GM18519 (cell line): Measurements from ENCODE around the gene ST3GAL5.
"Not testable (repeated sequence)": the region's sequence is repeated elsewhere in the genome, so short reads cannot be mapped to it uniquely, and the experiment has no call there.

Experiments used
- ATAC-seq: cut with Tn5 transposase; IDR thresholded peaks from one replicate; pipeline ENCODE4 v1.9.1; 2021; ENCODE audit warnings: mild to moderate bottlenecking, moderate library complexity; ENCODE audit not compliant: unreplicated experiment, low FRiP score

Gene ST3GAL5

DNA sequence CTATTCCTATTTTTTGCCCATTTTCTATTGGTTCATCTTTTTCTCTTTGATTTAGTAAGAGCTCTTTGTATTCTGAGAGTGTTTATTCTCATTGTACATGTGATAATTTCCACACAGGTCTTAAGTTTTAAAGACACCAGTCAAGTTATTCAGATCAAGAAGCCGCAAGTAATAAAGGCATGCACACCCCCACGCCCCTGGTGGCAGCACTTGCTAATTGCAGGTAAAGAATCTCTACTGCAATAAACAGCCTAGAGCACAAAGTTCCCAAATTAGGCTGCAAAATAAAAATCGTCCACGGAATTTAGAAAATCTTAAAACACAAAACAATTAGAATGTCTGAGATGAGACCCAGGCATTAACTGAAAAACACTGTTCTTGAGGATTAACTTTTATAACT is 45.2 kb downstream of the ST3GAL5 start:
- ATAC-seq = no peak

GRCh38 chr2:85840091-85840490 is 48.7 kb downstream of the ST3GAL5 start:
- no peak for ATAC-seq

- no peak for ATAC-seq
These were observed 49.3 kb downstream of the ST3GAL5 start for GRCh38 chr2:85839461-85839860.

- ATAC-seq = no peak
These were observed 50.1 kb downstream of the ST3GAL5 start for GRCh38 chr2:85838641-85839040.

- ATAC-seq = no peak
These were observed 50.6 kb downstream of the ST3GAL5 start for GRCh38 chr2:85838181-85838580.

DNA sequence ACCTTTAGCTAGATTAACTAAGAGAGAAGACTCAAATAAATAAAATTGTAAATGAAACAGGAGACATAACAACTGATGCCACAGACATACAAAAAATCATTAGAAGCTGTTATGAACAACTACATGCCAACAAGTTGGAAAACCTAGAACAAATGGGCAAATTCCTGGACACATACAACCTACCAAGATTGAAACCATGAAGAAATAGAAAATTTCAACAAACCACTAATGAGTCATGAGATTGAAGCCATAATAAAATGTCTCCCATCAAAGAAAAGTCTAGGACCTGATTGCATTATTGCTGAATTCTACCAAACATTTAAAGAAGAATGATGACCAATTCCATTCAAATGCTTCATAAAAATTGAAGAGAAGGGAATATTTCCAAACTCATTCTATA is 54.3 kb downstream of the ST3GAL5 start:
- no peak for ATAC-seq

DNA sequence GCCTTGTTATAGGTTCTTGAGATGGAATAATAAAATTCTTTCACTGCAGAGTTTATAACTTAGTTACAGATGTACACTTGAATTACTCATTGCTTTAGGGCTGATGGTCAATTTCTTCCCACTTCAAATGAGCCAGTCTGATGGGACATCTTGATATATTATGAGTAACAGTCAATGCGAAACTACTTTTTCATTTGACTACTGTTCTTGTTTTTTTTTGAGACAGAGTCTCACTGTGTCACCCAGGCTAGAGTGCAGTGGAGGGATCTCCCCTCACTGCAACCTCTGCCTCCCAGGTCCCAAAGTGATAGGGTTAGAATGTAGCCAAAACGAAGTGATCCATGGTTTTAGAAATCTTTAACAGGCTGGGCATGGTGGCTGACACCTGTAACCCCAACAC is 57.1 kb downstream of the ST3GAL5 start:
- ATAC-seq = no peak

DNA sequence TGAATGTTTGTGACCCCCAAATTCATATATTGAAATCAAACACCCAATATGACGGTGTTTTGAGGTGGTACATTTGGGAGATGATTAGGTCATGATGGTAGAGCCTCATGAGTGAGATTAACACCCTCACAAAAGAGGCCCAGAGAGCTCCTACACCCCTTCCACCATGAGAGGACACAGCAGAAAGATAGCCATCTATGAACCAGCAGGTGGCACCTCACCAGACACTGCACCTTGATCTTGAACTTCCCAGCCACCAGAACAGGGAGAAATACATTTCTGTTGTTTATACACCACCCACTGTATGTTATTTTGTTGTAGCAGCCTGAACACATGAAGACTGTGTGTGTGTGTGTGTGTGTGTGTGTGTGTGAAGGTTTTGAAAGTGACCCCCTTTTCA is 58.1 kb downstream of the ST3GAL5 start:
- no peak for ATAC-seq

DNA sequence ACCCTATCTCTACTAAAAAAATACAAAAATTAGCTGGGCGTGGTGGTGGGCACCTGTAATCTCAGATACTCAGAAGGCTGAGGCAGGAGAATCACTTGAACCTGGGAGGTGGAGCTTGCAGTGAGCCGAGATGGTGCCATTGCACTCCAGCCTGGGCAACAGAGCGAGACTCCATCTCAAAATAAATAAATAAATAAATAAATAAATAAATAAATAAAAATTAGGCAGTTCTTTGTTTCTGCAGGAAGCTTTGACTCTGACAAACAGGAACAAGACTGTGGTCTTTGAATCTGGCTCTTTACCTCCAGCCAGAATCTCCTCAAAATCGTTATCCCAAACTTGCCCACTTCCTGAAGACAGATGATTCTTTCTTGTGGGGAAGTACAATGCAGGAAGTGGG is 59.4 kb downstream of the ST3GAL5 start:
- not testable (repeated sequence) for ATAC-seq

GRCh38 chr2:85828725-85829124 is 60.1 kb downstream of the ST3GAL5 start:
- ATAC-seq = no peak

GRCh38 chr2:85827879-85828569 is 60.8 kb downstream of the ST3GAL5 start:
- ATAC-seq = no peak

GRCh38 chr2:85826990-85827878 is 61.6 kb downstream of the ST3GAL5 start:
- ATAC-seq = no peak

DNA sequence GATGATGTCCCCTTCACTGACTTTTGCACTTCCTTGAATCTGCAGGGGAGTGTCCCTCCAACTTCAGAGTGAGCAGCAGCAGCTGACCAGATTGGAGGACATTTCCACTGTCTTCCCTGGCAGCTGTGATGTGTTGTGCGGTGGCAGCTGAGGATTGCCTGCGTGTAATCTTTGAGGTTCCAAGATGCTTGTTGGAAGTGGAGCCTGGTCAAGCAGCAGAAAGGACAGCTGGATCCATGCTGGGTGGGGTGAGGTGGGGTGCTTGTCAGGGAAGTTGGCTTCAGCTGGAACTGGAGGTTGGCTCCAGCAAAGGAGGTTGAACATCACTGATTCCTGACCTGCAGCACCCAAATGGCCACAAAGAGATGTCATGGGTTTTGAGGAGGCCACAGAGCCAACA is 64.8 kb downstream of the ST3GAL5 start:
- no peak for ATAC-seq

- no peak for ATAC-seq
These were observed 66.0 kb downstream of the ST3GAL5 start for GRCh38 chr2:85822766-85823165.

DNA sequence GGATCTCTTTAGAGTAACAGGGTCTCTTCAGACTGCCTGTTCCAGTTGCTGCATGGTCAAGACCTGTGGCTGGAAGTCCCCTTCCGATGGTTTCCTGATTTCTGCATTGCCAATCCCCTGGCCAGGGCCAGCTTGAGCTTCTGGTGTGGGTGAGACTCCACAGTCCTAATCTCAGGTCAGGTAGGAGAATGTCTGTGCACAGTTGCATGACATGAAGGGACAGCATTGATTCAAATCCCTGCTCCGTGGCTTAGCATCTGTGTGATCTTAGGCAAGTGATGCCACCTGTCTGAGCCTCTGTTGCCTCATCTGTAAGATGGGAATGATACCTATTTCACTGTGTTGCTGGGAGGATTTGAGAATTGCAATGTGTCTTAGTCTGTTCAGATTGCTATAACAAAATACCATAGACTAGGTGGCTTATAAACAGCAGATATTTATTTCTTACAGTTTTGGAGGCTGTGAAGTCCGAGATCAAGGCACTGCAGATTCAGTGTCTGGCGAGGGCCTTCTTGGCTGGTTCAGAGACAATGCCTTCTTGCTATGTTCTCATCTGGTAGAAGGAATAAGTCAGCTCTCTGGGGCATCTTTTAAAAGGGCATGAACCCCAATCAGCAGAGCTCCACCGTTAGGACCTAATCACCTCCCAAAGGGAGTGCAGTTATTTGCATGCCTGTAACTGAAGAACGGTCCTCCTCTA is 68.8 kb downstream of the ST3GAL5 start:
- no peak for ATAC-seq

- ATAC-seq = no peak
These were observed 73.8 kb downstream of the ST3GAL5 start for GRCh38 chr2:85814802-85815550.

GRCh38 chr2:85813982-85814801 is 74.6 kb downstream of the ST3GAL5 start:
- ATAC-seq = no peak

DNA sequence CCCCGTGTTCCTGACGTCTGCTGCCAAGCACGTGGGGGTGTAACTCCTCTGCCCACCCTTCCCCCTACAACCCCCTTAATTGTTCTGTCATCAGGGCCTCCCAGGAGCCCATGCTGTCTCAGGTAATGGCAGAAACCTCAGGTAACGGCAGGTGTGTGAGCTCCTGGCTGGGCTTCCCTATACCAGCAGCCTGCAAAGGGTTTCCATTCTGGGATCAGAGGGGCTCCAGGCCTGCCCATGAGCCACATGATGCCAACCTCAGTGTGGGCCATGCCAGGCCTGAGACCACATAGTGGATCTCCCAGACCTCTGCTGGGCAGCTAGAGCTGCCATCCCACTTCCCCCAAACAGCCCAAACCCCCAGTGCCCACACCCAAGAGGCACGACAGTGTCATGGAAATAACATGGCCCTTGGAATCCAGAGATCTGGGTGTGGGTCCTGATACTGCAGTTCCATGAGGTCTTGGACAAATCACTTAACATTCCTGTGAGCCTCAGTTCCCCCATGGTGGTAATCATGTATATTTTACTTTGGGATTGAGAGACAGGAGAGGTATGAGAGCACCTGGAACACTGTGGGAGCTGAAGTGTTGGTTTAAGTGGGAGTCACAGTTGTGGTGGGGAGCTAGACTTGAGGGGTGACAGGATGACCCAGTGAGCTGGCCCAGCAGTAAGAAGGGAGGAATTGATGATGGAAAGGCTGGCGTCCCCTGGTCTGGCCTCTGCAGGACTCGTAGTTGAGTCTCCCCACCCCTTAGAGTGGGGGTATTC is 75.4 kb downstream of the ST3GAL5 start:
- ATAC-seq = no peak
